ENCODE measurements around the gene OSBPL10.

Gene OSBPL10

GRCh38 chr3:31752305-31753049 lies 228.6 kb downstream of the OSBPL10 start:
- no peak for DNase-seq (ENCODE audit: low read depth)
- no peak for TF ChIP-seq CTCF (IDR thresholded peaks at IDR 0.05; ENCODE audit: low read length, missing control alignments)
- H3K4me3 ChIP-seq (replicated peaks; ENCODE audit: low read depth, low read length), result no peak overlapping the region

- no peak for TF ChIP-seq CTCF (IDR thresholded peaks at IDR 0.05; ENCODE audit: low read length, missing control alignments)
- H3K4me3 ChIP-seq (replicated peaks; ENCODE audit: low read depth, low read length), result no peak overlapping the region
- no peak for DNase-seq (ENCODE audit: low read depth)
These were observed 230.7 kb downstream of the OSBPL10 start for GRCh38 chr3:31750341-31750740.

GRCh38 chr3:31748933-31749295 lies 232.1 kb downstream of the OSBPL10 start:
- DNase-seq (ENCODE audit: low read depth), result no peak
- no peak for TF ChIP-seq CTCF (IDR thresholded peaks at IDR 0.05; ENCODE audit: low read length, missing control alignments)
- no peak overlapping the region for H3K4me3 ChIP-seq (replicated peaks; ENCODE audit: low read depth, low read length)

- no peak overlapping the region for H3K4me3 ChIP-seq (replicated peaks; ENCODE audit: low read depth, low read length)
- TF ChIP-seq CTCF (IDR thresholded peaks at IDR 0.05; ENCODE audit: low read length, missing control alignments), result no peak
- DNase-seq (ENCODE audit: low read depth), result no peak
These were observed 232.7 kb downstream of the OSBPL10 start for GRCh38 chr3:31748281-31748932.

- H3K4me3 ChIP-seq (replicated peaks; ENCODE audit: low read depth, low read length), result no peak overlapping the region
- no peak for DNase-seq (ENCODE audit: low read depth)
- no peak for TF ChIP-seq CTCF (IDR thresholded peaks at IDR 0.05; ENCODE audit: low read length, missing control alignments)
These were observed 233.3 kb downstream of the OSBPL10 start for GRCh38 chr3:31747785-31748184.

GRCh38 chr3:31744913-31745312 lies 236.1 kb downstream of the OSBPL10 start:
- H3K4me3 ChIP-seq (replicated peaks; ENCODE audit: low read depth, low read length), result no peak overlapping the region
- no peak for TF ChIP-seq CTCF (IDR thresholded peaks at IDR 0.05; ENCODE audit: low read length, missing control alignments)
- no peak for DNase-seq (ENCODE audit: low read depth)
